ENCODE results near the gene CLUH.

Gene CLUH

GRCh38 chr17:2711608-2712299 lies at the start of gene CLUH:
Gene CLUH (minus strand): TSS chr17:2711764. CDS start chr17:2711661, 103 bp downstream.
- DNase-seq (ENCODE audit: low read depth in 3 of 3): peak; percentile 92 to 98 (median 95)

- DNase-seq (ENCODE audit: low read depth in 3 of 3): no peak
Observed at GRCh38 chr17:2758870-2759269, 47.3 kb upstream of the CLUH start.

- no peak for DNase-seq (ENCODE audit: low read depth in 3 of 3)
Observed at GRCh38 chr17:2755891-2756724, 44.5 kb upstream of the CLUH start.

GRCh38 chr17:2751491-2751890 lies 39.9 kb upstream of the CLUH start:
- no peak for DNase-seq (ENCODE audit: low read depth in 3 of 3)

GRCh38 chr17:2750721-2751120 lies 39.2 kb upstream of the CLUH start:
- DNase-seq (ENCODE audit: low read depth in 3 of 3): no peak

- DNase-seq (ENCODE audit: low read depth in 3 of 3): peak; percentile 51 to 67 (median 54)
Observed at GRCh38 chr17:2749784-2750181, 38.2 kb upstream of the CLUH start.

GRCh38 chr17:2749058-2749783 lies 37.7 kb upstream of the CLUH start, which contains the start of gene CCDC92B:
Gene CCDC92B (minus strand): TSS chr17:2749652. CDS start chr17:2735145, 14,507 bp downstream.
- DNase-seq (ENCODE audit: low read depth in 3 of 3): no peak

GRCh38 chr17:2745317-2746037 lies 33.9 kb upstream of the CLUH start:
- DNase-seq (ENCODE audit: low read depth in 3 of 3): no peak

GRCh38 chr17:2737693-2738092 lies 26.1 kb upstream of the CLUH start:
- DNase-seq (ENCODE audit: low read depth in 3 of 3): no peak

GRCh38 chr17:2736956-2737355 lies 25.4 kb upstream of the CLUH start:
- DNase-seq (ENCODE audit: low read depth in 3 of 3): no peak

GRCh38 chr17:2735896-2736295 lies 24.3 kb upstream of the CLUH start:
- DNase-seq (ENCODE audit: low read depth in 3 of 3): no peak

GRCh38 chr17:2734939-2735338 lies 23.4 kb upstream of the CLUH start:
- DNase-seq (ENCODE audit: low read depth in 3 of 3): no peak

- DNase-seq (ENCODE audit: low read depth in 3 of 3): no peak
Observed at GRCh38 chr17:2731807-2732206, 20.2 kb upstream of the CLUH start.

- no peak for DNase-seq (ENCODE audit: low read depth in 3 of 3)
Observed at GRCh38 chr17:2730764-2731353, 19.3 kb upstream of the CLUH start.

GRCh38 chr17:2724784-2725164 lies 13.2 kb upstream of the CLUH start:
- DNase-seq (ENCODE audit: low read depth in 3 of 3): peak in 2 of 3 experiments; percentile 23 to 51

GRCh38 chr17:2723997-2724783 lies 12.6 kb upstream of the CLUH start:
- no peak for DNase-seq (ENCODE audit: low read depth in 3 of 3)

- no peak for DNase-seq (ENCODE audit: low read depth in 3 of 3)
Observed at GRCh38 chr17:2723505-2723996, 12.0 kb upstream of the CLUH start.

GRCh38 chr17:2722611-2723010 lies 11.0 kb upstream of the CLUH start:
- DNase-seq (ENCODE audit: low read depth in 3 of 3): no peak

GRCh38 chr17:2721603-2722002 lies 10.0 kb upstream of the CLUH start:
- DNase-seq (ENCODE audit: low read depth in 3 of 3): no peak

- DNase-seq (ENCODE audit: low read depth in 3 of 3): no peak
Observed at GRCh38 chr17:2719861-2720260, 8.3 kb upstream of the CLUH start.

Measured in stimulated activated CD4-positive, alpha-beta T cell treated with anti-CD3 and anti-CD28 coated beads, TNF-alpha, amount 100 ng/mL, for 24 hours (primary cell).